Measurements from ENCODE around the gene NUDT2.
"Not testable (repeated sequence)": the region's sequence is repeated elsewhere in the genome, so short reads cannot be mapped to it uniquely, and the experiment has no call there.

The NUDT2 gene

DNA sequence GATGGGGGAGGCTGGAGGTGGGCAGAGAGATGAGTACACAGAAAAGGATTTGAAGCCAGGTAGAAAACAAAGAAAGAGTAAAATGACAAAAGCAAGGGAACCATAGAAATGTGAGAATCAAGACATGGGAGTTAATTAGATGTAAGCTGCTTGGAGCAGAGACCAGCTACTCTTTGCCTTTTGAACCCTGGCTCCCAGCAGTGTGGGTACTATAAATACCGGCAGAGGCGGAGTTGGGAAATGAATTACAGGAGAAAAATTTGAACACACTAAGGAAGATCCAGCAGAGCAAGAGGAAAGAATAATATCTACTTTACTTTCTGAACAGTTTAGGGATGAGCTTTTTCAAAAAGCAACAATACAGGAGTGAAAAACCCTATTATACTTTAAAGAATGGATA lies 36.8 kb upstream of the NUDT2 start:
- CTCF ChIA-PET = no interaction called here
- POLR2A ChIA-PET = no interaction called here

DNA sequence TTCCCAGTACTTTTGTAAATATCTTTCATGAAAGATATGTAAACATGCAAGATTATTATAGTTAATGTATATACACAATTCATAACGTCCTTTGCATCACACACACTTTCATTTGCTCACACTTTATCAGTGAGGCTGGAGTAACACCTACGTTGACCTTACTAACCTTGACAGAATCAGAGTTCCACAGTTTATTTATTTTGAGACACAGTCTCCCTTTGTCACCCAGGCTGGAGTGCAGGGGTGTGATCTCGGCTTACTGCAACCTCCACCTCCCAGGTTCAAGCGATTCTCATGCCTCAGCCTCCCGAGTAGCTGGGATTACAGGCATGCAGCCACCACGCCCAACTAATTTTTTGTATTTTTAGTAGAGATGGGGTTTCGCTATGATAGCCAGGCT lies 28.3 kb upstream of the NUDT2 start:
- H3K4me1 ChIP-seq (ENCODE audit: control insufficient read depth, insufficient read depth, low read length); CTCF ChIA-PET; POLR2A ChIA-PET; H3K36me3 ChIP-seq (ENCODE audit: control insufficient read depth in 2 of 2, insufficient read depth in 1 of 2, low read length in 2 of 2); H3K9me3 ChIP-seq (ENCODE audit: control insufficient read depth, insufficient read depth, low read depth, low read length); H3K4me3 ChIP-seq (ENCODE audit: low read depth, low read length); H3K27ac ChIP-seq (ENCODE audit: extremely low read depth, low read depth, low read length): not testable (repeated sequence)

More for the DNA sequence above, 36.8 kb upstream of the NUDT2 start:
- TF ChIP-seq, protein P1, sequence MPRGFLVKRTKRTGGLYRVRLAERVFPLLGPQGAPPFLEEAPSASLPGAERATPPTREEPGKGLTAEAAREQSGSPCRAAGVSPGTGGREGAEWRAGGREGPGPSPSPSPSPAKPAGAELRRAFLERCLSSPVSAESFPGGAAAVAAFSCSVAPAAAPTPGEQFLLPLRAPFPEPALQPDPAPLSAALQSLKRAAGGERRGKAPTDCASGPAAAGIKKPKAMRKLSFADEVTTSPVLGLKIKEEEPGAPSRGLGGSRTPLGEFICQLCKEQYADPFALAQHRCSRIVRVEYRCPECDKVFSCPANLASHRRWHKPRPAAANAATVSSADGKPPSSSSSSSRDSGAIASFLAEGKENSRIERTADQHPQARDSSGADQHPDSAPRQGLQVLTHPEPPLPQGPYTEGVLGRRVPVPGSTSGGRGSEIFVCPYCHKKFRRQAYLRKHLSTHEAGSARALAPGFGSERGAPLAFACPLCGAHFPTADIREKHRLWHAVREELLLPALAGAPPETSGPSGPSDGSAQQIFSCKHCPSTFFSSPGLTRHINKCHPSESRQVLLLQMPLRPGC (tag by site-specific recombination; IDR thresholded peaks at IDR 0.05) = no peak
- no peak for TF ChIP-seq ZNF626 (tag by site-specific recombination; IDR thresholded peaks at IDR 0.05)
- TF ChIP-seq, protein P2, sequence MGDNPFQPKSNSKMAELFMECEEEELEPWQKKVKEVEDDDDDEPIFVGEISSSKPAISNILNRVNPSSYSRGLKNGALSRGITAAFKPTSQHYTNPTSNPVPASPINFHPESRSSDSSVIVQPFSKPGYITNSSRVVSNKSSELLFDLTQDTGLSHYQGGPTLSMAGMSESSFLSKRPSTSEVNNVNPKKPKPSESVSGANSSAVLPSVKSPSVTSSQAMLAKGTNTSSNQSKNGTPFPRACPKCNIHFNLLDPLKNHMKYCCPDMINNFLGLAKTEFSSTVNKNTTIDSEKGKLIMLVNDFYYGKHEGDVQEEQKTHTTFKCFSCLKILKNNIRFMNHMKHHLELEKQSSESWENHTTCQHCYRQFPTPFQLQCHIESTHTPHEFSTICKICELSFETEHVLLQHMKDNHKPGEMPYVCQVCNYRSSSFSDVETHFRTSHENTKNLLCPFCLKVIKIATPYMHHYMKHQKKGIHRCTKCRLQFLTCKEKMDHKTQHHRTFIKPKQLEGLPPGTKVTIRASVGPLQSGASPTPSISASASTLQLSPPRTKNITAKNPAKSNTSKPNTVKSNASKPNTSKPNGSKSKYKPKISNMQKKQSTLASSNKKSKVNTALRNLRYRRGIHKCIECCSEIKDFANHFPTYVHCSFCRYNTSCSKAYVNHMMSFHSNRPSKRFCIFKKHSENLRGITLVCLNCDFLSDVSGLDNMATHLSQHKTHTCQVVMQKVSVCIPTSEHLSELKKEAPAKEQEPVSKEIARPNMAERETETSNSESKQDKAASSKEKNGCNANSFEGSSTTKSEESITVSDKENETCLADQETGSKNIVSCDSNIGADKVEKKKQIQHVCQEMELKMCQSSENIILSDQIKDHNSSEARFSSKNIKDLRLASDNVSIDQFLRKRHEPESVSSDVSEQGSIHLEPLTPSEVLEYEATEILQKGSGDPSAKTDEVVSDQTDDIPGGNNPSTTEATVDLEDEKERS (tag by site-specific recombination; IDR thresholded peaks at IDR 0.05) = no peak
- no peak for TF ChIP-seq ZSCAN30 (tag by site-specific recombination; IDR thresholded peaks at IDR 0.05)
- TF ChIP-seq ZNF600 (tag by site-specific recombination; IDR thresholded peaks at IDR 0.05) = no peak
- TF ChIP-seq, protein P3, sequence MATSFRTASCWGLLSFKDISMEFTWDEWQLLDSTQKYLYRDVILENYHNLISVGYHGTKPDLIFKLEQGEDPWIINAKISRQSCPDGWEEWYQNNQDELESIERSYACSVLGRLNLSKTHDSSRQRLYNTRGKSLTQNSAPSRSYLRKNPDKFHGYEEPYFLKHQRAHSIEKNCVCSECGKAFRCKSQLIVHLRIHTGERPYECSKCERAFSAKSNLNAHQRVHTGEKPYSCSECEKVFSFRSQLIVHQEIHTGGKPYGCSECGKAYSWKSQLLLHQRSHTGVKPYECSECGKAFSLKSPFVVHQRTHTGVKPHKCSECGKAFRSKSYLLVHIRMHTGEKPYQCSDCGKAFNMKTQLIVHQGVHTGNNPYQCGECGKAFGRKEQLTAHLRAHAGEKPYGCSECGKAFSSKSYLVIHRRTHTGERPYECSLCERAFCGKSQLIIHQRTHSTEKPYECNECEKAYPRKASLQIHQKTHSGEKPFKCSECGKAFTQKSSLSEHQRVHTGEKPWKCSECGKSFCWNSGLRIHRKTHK (tag by site-specific recombination; IDR thresholded peaks at IDR 0.05) = no peak
- TF ChIP-seq ZFP37 (tag by site-specific recombination; IDR thresholded peaks at IDR 0.05) = no peak
- TF ChIP-seq, protein P4, sequence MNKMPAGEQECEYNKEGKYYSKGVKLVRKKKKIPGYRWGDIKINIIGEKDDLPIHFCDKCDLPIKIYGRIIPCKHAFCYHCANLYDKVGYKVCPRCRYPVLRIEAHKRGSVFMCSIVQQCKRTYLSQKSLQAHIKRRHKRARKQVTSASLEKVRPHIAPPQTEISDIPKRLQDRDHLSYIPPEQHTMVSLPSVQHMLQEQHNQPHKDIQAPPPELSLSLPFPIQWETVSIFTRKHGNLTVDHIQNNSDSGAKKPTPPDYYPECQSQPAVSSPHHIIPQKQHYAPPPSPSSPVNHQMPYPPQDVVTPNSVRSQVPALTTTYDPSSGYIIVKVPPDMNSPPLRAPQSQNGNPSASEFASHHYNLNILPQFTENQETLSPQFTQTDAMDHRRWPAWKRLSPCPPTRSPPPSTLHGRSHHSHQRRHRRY (tag by site-specific recombination; IDR thresholded peaks at IDR 0.05) = no peak
- no peak for TF ChIP-seq ZNF133 (tag by site-specific recombination; IDR thresholded peaks at IDR 0.05)
- no peak for TF ChIP-seq RBAK (tag by site-specific recombination; IDR thresholded peaks at IDR 0.05)
- no peak for TF ChIP-seq MYNN (tag by site-specific recombination; IDR thresholded peaks at IDR 0.05; ENCODE audit: borderline replicate concordance)
- TF ChIP-seq ZNF211 (tag by site-specific recombination; IDR thresholded peaks at IDR 0.05; ENCODE audit: low read depth) = no peak
- TF ChIP-seq ZNF473 (tag by site-specific recombination; IDR thresholded peaks at IDR 0.05) = no peak
- TF ChIP-seq PRDM1 (tag by site-specific recombination; IDR thresholded peaks at IDR 0.05) = no peak
- no peak for TF ChIP-seq BCL11A (tag by site-specific recombination; IDR thresholded peaks at IDR 0.05; ENCODE audit: low read depth)
- no peak for TF ChIP-seq ZEB2 (tag by site-specific recombination; IDR thresholded peaks at IDR 0.05)
- no peak for TF ChIP-seq YY1 (tag by site-specific recombination; IDR thresholded peaks at IDR 0.05)
- TF ChIP-seq KLF8 (tag by site-specific recombination; IDR thresholded peaks at IDR 0.05) = no peak
- TF ChIP-seq ZNF221 (tag by site-specific recombination; IDR thresholded peaks at IDR 0.05; ENCODE audit: borderline replicate concordance) = no peak
- Histone ChIP-seq H3K36me3 (ENCODE audit: control insufficient read depth in 2 of 2, insufficient read depth in 1 of 2, low read length in 2 of 2) (no peaks in the 10 kb centered on the region), H3K27ac (ENCODE audit: extremely low read depth, low read depth, low read length) (no peak overlapping the region), H3K4me1 (ENCODE audit: control insufficient read depth, insufficient read depth, low read length) (no peaks in the 10 kb centered on the region), H3K4me3 (ENCODE audit: low read depth, low read length) (no peak overlapping the region), H3K9me3 (ENCODE audit: control insufficient read depth, insufficient read depth, low read depth, low read length) (no peaks in the 10 kb centered on the region)

DNA sequence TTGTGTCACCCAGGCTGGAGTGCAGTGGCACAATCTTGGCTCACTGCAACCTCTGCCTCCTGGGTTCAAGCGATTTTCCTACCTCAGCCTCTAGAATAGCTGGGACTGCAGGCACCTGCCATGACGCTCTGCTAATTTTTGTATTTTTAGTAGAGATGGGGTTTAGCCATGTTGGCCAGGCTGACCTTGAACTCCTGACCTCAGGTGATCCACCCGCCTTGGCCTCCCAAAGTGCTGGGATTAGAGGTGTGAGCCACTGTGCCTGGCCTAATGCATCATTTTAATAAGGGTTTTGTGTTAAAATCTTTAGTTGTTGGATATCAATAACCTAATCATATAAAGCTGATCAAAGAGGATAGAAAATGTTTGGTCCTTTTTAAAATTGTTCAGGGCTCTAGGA lies 21.1 kb upstream of the NUDT2 start:
- CTCF ChIA-PET = interaction anchor here (0.7 kb wide), 1 partner anchor 13 kb away, joined by 3 read pairs; no protein-coding TSS in a partner anchor

More for the DNA sequence above, 21.1 kb upstream of the NUDT2 start:
- not testable (repeated sequence) for H3K4me3 ChIP-seq (ENCODE audit: low read depth, low read length); H3K36me3 ChIP-seq (ENCODE audit: control insufficient read depth in 2 of 2, insufficient read depth in 1 of 2, low read length in 2 of 2); H3K27ac ChIP-seq (ENCODE audit: extremely low read depth, low read depth, low read length); H3K9me3 ChIP-seq (ENCODE audit: control insufficient read depth, insufficient read depth, low read depth, low read length); H3K4me1 ChIP-seq (ENCODE audit: control insufficient read depth, insufficient read depth, low read length)
- POLR2A ChIA-PET = interaction anchor here (0.6 kb wide), 1 partner anchor 44 kb away, joined by 4 read pairs; no protein-coding TSS in a partner anchor

All from HEK293 (cell line).